Stimulated activated CD8-positive, alpha-beta memory T cell treated with anti-CD3 and anti-CD28 coated beads, Interleukin-15, amount 100 ng/mL, for 48 hours (primary cell): ENCODE data around the gene SH3D19.
"Not testable (repeated sequence)": the region's sequence is repeated elsewhere in the genome, so short reads cannot be mapped to it uniquely, and the experiment has no call there.

Source experiments
- DNase-seq, 2 donors: peaks; one replicate each; pipeline ENCODE4 v3.0.0-alpha.2; 2020; ENCODE audit warnings: low read depth in 2 of 2

The SH3D19 gene

DNA sequence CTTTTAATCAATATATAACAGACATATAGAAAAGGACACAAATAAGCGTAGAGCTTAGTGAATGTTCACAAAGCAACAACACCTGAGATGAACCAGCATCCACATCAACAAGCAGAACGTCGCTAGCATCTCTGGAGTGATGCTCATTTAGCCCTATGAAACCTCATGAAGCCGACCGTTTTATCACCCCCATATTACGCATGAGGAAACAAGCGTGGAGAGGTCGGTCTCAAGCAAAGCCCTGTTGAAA, 226.5 kb downstream of the SH3D19 start:
- no peak for DNase-seq

- no peak for DNase-seq
Measured at GRCh38 chr4:151097759-151098158, 227.6 kb downstream of the SH3D19 start.

- no peak for DNase-seq
Measured at GRCh38 chr4:151095142-151095541, 230.3 kb downstream of the SH3D19 start.

- no peak for DNase-seq
Measured at GRCh38 chr4:151094290-151094751, 231.1 kb downstream of the SH3D19 start.

DNA sequence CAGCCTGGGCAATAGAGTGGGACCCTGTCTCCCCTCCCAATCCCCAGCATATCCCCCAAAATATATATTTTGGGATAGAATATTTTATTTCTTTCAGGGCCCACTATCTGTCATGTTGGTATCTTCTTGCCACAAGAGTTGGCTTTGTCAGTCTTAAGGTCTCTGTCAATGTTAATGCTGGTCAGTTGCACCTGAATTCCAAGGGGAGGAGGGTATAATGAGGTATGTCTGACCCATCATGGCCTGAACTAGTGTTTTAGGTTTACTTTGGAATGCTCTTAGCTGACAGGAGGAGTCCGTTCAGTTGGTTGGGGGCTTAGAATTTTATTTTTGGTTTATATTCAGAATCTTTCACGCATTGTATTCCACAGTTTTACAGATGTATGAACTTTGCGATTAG, 232.2 kb downstream of the SH3D19 start:
- DNase-seq = no peak

- no peak for DNase-seq
Measured at GRCh38 chr4:151092488-151092887, 232.9 kb downstream of the SH3D19 start.

DNA sequence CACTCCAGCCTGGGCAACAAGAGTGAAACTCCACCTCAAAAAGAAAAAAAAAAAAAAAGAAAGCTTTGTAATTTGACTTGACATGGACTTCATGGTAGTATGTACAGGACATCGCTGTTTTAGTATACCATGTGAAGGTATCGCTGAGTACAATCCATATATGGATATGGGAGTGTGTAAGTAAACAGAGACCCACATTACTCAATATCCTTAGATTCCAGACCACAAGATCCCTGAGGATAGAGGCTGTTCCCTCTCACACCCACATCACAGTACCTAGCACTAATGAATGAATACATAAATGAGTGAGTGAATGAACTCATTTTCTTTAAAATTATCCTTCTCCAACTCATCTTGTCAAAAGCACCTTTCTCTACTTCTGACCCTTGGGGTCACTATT, 234.4 kb downstream of the SH3D19 start:
- no peak for DNase-seq

DNA sequence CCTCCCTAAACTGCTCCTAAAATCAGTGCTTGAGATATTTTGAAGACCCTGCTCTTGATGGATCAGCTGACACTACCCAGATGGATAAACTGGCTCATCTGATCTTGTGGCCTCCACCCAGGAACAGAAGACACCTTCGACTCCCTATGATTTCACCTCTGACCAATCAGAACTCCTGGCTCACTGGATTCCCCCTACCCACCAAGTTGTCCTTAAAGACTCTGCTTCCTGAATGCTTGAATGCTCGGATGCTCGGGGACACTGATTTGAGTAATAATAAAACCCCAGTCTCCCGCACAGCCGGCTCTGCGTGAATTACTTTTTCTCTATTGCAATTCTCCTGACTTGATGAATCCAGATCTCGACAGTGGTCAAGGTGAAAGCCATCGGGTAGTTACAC, 237.9 kb downstream of the SH3D19 start:
- no peak for DNase-seq

DNA sequence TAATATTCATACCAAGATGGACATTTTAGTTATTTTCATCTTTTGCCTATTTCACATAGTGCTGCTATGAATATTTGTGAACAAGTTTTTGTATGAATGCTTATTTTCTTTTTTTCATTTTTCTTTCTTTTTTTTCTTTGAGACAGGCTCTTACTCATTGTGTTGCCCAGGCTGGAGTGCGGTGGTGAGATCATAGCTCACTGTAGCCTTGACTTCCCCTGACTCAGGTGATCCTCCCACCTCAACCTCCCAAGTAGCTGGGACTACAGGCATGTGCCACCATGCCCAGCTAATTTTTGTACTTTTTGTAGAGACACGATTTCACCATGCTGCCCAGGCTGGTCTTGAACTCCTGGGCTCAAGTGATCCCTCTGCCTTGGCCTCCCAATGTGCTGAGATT, 247.4 kb downstream of the SH3D19 start:
- not testable (repeated sequence) for DNase-seq

GRCh38 chr4:151074416-151074916, 250.9 kb downstream of the SH3D19 start:
- no peak for DNase-seq
